ENCODE data around the gene FRMD5.

Gene FRMD5

DNA sequence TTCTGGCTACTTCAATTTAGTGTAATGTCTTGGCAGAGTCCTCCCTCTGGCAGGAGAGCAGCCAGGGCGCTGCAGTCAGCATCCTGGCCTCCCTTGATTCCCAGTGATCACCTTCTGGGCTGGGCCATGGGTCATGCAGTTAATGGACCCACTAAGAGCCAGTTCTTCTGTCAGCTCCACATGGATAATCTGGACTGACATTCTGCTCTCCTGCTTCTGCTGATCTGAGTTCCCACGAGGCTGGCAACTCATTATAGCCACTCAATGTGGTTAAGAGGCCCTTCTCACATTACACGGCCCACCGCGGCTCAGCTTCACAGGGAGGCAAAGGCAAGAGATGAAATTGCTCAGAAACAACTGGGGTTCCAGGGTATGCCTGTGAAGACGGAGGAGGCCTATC lies 274.3 kb downstream of the FRMD5 start:
- no peak for DNase-seq

DNA sequence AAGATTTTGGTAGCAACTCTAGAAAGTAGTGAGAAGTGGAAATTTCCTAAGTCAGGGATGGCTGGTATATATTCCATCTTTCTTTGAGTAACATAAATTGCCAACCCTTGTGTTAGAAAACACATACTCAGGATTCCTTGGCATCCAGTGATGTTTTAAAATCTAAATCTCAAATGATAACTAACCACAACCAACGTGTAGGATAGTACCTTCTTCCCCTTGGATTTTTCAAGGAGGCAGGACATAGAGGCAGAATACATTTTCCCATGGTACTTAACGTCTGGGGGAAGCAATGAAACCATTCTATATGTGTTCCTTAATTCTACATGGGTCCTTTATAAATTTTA lies 274.8 kb downstream of the FRMD5 start:
- DNase-seq = no peak

DNA sequence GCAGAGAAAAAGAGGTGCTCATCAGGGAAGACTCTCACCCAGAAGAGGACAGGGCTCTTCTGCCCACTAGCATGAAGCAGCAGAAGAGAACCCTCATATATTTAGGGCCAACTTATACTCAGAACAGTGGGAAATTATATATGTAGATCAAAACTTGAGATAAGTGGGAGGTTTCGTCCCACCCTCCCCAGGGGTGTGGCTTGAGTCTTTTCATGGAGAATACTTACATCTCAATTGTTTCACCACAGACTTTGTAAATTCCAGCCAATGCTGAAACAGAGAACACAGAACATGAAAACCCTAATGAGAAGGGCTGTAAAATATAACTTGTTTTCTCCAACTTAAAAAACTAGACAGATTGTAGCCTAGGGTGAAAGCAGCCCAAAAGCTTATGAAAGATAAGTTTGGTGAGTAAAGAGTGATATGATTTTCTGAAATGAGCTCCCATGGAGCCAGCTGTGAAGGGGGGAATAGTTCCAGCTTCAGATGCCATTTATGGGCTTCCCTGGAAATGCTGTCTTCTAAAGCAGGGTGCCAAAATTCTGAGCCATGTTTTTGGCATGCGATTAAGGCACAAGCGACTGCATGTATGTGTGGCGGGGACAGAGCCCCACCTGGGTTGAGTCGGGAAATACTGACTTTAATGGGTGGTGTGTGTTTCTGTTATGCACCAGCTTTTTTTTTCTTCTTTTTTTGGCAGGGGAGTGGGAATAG lies 275.4 kb downstream of the FRMD5 start:
- no peak for DNase-seq

DNA sequence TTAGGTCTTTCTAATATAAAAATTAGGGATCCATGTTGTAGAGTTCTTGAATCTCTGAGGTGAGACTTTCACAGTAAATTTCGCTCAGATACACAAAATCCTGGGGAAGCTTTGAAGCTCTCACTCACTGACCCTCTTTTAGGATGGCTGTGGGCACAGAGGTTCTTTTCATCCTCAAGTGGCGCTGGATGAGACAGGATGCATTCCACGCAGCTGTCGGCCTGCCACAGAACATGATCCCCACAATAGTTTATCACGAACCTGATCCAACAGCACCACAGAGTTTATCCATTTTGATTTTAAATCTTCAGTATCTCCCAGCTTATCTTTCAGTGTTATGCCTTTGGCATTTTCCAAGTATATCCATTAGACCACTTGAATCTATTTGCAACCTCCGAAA lies 276.4 kb downstream of the FRMD5 start:
- no peak for DNase-seq

DNA sequence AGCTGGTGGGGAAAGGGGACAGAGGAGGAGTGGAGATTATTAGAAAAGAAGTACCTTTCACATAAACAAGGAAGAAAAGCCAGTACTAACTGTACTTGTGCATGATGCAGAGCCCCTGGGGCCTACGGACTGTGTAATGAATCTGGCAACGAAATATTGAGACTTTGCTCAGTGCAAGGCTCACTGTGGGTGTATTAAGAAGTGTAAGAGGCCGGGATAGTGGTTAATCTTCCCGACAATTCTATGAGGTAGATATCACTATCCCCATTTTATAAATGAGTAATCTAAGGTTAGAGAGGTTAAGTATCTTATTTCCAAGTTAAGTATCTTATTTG lies 278.8 kb downstream of the FRMD5 start:
- DNase-seq = no peak

DNA sequence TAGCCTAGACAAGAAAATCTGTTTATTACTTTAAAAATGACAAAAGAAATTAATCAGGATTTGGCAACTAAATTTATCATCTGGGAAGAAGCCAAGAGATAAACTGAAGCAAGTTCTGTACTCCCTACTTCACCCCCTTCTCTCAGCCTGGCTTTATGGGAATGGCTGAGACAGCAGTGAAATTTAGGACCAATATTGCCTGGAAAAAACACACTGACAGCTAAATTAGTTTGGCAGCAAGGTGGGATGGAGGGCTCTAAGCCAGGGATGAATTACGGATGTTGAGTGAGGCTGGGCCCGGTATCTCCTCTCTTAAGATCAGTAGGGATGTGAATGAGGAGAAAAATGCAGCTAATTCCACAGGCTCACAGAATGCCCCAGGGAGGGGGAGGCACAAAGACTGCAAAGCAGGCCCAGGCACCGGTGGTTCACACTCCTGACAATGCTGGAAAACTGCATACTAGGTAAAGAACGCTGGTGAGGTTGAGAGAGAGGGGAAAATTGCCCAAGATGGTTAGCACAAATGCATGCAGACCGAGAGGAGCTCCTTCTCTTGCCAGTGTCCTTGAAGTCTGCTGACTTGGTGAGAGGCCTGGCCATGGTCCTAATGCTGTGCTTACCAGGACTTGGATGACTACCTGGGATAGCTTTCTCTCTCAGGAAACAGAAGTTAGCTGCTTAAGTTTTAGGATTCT lies 279.3 kb downstream of the FRMD5 start:
- no peak for DNase-seq

DNA sequence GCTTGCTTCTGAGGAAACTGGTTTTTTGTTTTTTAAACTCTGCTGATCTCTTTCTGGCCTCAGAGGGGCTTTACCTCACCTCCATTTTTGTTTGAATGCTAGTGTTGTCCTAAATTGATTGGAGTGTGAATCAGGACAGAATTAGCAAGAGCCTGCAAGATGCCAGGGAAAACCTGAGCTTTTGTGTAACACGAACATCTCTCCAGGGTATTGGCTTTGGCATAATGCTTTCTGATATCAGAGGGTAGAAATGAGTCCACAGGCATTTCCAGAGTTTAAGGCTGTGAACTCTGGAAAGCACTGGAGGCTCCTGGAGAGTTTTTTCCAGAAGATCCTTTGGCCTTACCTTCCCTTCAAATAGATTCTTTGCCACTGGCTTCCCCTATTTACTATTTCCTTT lies 281.1 kb downstream of the FRMD5 start:
- no peak for DNase-seq

DNA sequence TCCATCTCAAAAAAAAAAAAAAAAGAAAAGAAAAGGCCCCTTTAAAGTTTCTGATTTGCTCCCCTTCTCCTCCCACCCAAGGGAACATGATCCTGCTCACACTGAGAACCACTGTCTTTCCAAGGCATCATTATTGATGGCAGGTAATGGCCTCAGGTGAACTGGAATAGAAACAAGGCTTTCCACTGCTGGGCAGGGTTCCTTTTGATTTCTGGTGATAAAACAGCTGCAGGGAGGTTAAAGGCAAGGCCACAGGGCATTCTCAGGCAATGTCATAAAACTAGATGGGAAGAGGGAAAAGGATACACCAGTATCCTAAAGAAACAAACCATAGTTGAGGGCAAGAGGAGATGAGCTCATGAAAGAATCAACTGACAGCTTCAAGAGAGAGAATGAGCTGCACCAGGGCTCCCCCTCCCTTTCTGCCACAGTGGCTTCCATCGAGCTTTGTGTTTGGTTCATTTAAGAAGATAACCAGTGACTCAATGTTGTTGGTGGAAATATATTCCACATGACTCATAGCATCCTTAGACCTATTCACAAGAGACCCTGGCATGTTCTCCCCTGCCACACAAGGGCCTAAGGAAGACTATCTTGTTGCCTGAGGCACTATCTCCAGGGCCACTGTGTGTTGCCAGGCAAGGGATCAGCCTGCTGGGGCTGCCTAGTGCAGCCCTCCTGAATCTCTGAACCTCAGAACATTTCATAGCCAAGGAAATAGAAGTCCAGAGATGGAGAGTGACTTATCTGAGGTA lies 281.9 kb downstream of the FRMD5 start:
- no peak for DNase-seq

DNA sequence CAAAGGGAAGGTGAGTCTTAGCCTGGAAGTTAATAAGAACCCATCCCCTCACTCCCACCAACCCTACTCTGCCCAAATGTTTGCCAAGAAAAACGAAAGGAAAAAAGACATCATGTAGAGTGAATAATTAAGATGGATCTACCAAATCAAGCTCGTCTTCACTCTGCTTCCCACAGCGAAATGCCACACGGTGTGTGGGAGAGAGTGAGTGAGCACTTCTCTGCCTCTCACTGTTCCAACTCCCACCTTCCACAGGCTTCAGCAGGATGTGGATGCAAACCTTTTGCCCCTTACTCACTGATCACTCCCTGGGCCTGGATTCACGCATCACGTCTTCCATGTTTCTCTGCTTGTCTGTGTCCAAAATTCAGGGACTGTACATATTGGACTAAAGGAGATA lies 282.9 kb downstream of the FRMD5 start:
- no peak for DNase-seq

DNA sequence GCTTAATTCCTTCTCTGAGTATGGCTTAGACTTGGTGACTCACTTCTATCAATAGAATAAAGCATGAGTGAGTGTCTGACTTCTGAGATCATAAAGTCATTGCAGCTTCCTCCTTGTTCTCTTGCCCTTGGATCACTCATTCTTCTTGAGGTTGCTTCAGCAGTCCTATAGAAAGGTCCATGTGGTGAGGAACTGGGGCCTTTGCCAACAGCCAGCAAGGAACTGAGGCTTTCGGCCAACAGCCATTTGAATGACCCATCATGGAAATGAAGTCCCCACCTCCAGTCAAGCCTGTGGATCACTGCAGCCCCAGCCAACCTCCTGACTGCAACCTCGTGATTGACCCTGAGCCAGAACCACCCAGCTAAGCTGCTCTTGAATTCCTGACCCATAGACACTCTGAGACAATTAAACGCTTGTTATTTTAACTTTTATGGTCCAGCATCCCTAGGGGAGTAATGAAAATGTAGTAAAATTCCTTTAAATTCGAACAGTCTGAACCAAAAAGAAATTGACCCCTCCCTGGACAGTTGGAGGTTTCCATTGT lies 283.8 kb downstream of the FRMD5 start:
- no peak for DNase-seq

DNA sequence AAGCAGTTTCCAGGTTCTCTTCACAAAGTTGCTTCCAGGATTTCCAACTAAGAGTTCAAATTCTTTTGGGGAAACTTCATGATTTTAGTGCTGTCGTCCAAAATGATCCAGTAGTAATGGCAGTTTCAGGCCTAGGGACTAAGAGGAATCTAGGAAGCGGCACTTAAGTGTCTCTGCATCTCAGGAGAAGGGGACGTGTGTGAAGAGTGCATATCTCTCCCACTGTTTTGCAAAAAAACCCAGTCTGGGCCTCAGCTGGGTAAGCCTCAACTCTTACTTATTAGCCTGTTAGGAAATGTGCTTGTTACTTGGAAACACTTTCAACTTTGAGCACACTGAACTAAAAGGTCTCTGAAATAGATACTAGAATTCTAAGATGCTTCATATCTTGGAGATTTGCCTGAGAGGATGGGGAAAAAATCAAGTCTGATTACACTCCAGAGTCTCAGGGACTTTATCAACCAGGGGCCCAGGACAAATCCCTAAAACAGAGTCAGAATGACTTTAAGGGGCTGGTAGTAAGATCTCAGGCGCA lies 286.5 kb downstream of the FRMD5 start:
- no peak for DNase-seq

DNA sequence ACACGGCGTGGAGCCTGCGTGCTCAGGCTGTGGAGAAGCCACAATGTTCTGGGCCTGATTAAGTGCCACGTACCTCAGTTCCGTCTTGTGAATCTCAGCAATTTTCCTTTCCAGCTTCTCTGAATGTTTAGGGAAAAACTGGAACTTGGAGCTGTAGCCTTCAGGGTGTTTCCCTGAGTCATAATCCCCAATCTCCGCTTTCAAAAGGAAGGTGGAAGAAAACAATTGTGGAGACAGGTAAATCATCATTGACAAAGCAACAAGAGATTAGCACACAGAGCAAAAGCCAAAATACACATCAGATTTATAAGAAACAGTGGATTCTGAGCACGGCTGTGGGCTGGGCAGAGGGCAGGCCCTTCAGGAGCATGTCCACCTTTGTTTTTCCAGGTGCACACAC lies 289.3 kb downstream of the FRMD5 start:
- DNase-seq = no peak

DNA sequence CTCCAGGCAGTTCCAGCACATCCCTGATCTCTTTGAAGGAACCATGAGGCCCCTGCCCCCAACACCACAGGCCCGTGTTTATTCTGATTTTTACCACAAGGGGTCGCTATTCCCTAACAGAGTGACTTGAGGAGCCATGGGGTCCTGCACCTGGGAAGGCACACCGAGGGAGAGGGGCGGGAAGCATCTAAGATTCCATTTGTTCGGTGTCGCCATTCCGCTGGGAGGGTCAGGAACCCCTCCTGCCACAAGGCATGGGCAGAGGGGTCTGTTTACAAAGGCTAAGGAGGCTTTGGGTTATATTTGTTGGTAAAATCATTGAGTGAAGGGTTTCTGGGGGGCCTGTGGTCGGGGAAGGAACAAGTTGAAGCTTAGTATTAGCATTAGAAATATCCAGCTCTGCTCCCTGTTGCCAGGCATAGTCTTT lies 291.2 kb downstream of the FRMD5 start:
- peak; percentile 37 to 54 for DNase-seq

DNA sequence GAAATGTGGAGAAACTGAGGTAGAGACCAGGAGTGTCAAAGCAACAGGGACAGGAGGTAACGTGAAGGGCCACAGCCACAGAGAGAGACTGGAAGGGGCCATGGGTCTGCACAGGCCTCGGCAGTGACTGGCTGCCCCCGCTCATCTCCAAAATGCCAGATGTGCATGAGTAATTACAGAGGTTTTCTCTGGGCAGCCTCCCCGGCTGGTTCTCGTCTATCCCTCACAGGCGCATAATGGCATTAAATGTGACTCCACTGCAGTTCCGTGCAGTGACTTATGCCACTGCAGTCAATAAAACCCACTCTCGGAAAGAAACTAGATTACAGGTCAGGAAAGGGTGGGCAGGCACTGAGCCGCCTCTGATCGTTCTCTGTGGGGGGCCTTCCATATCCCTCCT lies 293.6 kb downstream of the FRMD5 start:
- no peak for DNase-seq

DNA sequence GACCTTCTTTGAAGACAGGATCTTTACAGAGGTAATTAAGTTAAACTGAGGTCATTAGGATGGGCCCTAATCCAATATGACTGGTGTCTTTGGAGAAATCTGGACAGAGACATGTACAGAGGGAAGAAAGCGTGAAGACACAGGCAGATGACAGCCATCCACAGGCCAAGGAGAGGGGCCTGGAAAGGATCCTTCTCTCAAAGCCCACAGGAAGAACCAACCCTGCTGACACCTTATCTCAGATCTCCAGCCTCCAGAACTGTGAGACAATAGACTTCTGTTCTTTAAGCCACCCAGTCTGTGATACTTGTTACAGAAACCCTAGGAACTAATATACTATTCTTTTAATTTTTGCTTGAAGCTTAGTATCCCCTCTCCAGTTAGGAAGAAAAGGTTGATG lies 294.1 kb downstream of the FRMD5 start:
- DNase-seq = no peak

DNA sequence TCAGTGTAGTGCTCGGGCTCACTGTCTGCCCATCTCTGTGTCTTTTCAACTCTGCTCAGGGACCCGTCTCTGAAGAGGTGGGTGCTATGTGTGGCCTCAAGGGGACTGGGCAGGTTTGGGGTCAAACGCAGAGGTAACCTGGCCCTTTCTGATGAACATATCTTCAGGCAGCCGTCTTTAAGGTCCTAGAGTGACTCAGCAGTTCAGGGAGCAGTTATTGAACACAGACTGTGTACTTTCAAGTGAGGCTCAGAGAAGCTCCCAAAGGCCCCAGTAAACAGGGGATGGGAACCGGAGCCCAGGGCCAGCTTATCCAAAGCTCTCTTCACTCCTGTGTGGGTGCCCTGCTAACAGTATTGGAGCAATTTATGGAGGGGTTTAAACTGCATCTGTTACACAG lies 295.1 kb downstream of the FRMD5 start:
- no peak for DNase-seq

DNA sequence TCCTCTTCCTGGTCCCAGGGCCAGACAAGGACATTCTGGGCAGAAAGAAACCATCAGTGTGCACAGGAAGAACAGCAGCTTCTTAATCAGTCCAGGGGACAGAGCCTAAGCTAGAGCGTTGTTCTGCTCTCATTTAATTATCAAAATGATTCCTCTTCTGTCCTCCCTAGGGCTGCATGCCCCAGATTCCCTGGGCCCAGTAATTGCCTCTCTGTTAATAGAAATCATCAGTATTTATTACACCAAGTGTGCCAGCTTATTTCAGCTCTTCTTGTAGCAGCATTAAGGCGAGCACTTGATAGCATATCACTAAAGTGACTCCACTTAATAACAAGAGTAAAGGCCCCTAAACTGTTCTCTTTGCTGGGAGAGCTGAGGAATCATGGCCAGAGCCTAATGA lies 296.2 kb downstream of the FRMD5 start:
- DNase-seq = no peak

DNA sequence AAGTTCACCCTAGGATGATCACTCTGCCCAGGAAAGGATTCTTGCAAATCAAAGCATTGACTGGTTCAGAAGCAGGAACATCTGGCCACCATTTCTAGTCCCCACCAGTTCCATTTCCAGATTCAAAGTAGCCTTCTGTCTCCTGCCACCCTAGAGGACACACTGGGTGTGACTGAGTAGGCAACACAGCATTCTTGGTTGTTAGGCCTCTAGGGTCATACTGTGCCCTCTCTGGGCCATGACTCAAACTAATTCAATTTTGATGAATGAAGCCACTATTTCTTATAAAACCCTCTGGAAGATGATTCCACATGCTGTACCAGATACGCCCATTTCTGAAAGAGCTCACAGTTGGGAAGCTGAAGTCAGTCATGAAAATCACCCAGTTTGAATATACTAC lies 298.5 kb downstream of the FRMD5 start:
- DNase-seq = no peak

DNA sequence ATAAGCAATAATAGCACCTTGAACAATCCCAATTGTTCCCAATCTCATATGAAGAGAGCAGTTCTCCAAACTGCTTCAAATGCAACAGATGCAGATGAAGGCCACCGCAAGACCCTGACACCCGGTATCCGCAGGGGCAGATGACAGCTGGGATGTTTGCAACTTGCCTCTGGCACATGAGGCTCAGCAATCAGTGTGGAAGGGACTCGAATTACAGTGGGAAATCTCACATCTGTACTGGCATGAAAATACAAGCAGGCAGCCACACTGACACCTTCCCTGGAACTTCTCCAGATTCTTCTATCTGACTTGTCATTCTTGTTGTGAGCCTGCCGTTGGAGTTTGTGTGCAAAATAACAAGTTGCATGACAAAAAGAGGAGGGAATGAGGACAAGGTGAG lies 299.5 kb downstream of the FRMD5 start:
- DNase-seq = no peak

DNA sequence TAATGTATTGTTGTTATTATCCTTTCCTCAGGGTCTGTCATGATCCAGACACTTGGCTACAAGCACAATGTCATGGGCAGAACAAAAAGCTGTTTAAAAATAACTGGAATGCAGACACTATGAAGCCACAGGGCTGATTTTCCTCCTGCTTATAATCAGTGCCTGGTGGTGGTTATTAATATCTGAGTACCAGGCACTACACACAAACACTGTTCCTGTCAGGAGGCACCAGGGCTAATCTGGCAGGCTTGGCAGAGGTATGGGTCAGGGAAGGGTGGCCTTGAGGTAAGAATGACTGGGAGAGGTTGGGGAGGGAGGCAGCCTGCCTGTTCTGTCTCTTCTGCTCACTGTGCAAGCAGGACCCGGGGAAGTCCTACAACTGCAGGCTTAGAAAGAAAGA lies 301.1 kb downstream of the FRMD5 start:
- no peak for DNase-seq

DNA sequence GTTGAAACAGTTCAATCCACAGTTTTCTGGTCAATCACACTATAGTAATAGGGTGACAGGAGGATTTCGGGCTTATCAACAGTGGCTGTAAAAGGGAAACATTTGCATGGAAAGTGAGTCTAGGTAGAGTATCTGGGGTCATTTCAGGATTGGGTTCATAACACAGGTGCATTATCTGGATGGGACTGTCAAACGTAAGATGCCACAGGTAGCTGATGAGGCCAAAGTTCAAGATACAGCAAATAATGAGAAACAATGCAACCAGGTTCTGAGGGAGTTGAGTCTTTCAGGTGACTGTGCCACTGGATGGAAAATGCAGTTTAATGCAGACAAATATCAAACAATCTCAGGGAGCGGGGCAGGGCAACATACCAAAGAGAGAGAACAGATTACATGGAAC lies 306.0 kb downstream of the FRMD5 start:
- DNase-seq = no peak

DNA sequence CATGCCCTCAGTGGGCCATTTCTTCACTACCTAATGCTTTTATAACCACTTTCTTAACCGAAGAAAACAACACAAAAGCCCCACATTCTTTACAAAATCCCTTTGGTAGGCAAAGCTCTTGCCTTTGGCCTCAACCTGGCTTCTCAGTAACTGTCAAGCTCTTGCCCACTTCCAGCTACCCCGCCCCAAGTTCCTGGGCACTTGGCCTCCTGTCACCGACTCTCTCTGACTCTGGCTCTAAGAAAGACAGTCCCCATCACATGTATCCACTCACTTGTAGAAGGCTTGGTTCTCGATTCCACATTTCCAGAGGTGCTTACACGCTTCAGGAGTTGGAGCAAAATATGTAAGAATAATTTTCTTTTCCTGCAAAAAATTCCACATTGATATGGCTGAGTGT lies 307.2 kb downstream of the FRMD5 start:
- DNase-seq = no peak

DNA sequence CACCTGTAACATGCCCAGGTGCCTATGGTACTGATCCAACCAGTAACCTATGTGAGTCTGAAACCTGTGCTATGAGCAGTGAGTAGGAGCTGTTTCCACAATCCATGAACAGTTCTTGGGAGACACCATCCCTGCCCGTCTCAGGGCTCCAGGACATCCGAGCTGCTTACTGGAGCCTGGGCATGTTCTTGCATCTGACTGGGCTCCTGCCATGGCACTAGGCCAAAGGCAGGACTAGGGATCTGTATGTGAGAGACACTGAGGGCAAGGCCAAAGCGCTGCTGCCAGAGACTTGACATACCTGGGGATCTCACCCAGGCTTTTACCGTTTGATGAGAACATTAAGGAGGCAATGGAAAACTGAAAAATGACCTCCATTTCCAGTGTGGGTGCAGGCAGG lies 308.5 kb downstream of the FRMD5 start:
- DNase-seq = no peak

DNA sequence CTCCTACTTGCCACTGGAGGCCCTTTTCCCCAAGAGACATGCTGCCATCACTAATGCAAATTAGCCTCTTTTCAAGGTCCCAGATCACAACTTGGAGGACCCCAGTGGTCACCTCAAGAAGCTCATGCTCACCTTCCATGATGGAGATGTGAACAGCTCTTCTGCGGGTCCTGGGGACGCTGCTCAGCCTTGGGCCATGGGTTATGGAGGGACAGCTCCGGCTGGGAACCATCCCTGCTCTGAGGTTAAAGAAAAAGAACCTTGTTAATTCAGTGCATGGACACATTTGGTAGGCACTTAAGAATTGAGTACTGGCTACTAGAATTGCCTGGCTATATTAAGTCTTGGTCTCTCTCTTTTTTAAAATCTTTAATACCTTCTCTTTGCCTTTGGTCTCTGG lies 311.5 kb downstream of the FRMD5 start:
- no peak for DNase-seq

All from activated CD4-positive, alpha-beta T cell treated with anti-CD3 and anti-CD28 coated beads for 4 hours (primary cell).